Measurements from ENCODE around the gene LAMC3.
A peak's percentile ranks its signal among the peaks of the same experiment; 100 is the strongest.

The LAMC3 gene

GRCh38 chr9:131013771-131014676 is 5.0 kb downstream of the LAMC3 start:
- no peak for TF ChIP-seq CTCF (IDR thresholded peaks at IDR 0.05; ENCODE audit: control insufficient read depth, extremely low read depth, insufficient read depth)
- no peak overlapping the region for H3K4me3 ChIP-seq (ENCODE audit: low read depth, low read length)
- no peak for DNase-seq (ENCODE audit: low read depth)

GRCh38 chr9:131015112-131015511 is 6.1 kb downstream of the LAMC3 start:
- H3K4me3 ChIP-seq (ENCODE audit: low read depth, low read length) = no peak overlapping the region
- no peak for TF ChIP-seq CTCF (IDR thresholded peaks at IDR 0.05; ENCODE audit: control insufficient read depth, extremely low read depth, insufficient read depth)
- no peak for DNase-seq (ENCODE audit: low read depth)

GRCh38 chr9:131015876-131016397 is 7.0 kb downstream of the LAMC3 start:
- DNase-seq (ENCODE audit: low read depth) = no peak
- TF ChIP-seq CTCF (IDR thresholded peaks at IDR 0.05; ENCODE audit: control insufficient read depth, extremely low read depth, insufficient read depth) = no peak

GRCh38 chr9:131017067-131017466 is 8.1 kb downstream of the LAMC3 start:
- no peak for TF ChIP-seq CTCF (IDR thresholded peaks at IDR 0.05; ENCODE audit: control insufficient read depth, extremely low read depth, insufficient read depth)
- no peak overlapping the region for H3K4me3 ChIP-seq (ENCODE audit: low read depth, low read length)
- DNase-seq (ENCODE audit: low read depth) = no peak

More at GRCh38 chr9:131015876-131016397, 7.0 kb downstream of the LAMC3 start:
- no peak overlapping the region for H3K4me3 ChIP-seq (ENCODE audit: low read depth, low read length)

- no peak overlapping the region for H3K4me3 ChIP-seq (ENCODE audit: low read depth, low read length)
- DNase-seq (ENCODE audit: low read depth) = no peak
- TF ChIP-seq CTCF (IDR thresholded peaks at IDR 0.05; ENCODE audit: control insufficient read depth, extremely low read depth, insufficient read depth) = peak; percentile 30; the same call in 1 of the 2 replicates
These were observed 9.6 kb downstream of the LAMC3 start for GRCh38 chr9:131018621-131019020.

GRCh38 chr9:131019388-131020239 is 10.6 kb downstream of the LAMC3 start:
- DNase-seq (ENCODE audit: low read depth) = no peak
- no peak for TF ChIP-seq CTCF (IDR thresholded peaks at IDR 0.05; ENCODE audit: control insufficient read depth, extremely low read depth, insufficient read depth)
- H3K4me3 ChIP-seq (ENCODE audit: low read depth, low read length) = no peak overlapping the region
